HG02885 (cell line): ENCODE results near the gene EPHA7.

Experiments used
- ATAC-seq: cut with Tn5 transposase; IDR thresholded peaks from one replicate; pipeline ENCODE4 v1.9.1; 2021; ENCODE audit warnings: mild to moderate bottlenecking; ENCODE audit not compliant: unreplicated experiment, poor library complexity

The EPHA7 gene

DNA sequence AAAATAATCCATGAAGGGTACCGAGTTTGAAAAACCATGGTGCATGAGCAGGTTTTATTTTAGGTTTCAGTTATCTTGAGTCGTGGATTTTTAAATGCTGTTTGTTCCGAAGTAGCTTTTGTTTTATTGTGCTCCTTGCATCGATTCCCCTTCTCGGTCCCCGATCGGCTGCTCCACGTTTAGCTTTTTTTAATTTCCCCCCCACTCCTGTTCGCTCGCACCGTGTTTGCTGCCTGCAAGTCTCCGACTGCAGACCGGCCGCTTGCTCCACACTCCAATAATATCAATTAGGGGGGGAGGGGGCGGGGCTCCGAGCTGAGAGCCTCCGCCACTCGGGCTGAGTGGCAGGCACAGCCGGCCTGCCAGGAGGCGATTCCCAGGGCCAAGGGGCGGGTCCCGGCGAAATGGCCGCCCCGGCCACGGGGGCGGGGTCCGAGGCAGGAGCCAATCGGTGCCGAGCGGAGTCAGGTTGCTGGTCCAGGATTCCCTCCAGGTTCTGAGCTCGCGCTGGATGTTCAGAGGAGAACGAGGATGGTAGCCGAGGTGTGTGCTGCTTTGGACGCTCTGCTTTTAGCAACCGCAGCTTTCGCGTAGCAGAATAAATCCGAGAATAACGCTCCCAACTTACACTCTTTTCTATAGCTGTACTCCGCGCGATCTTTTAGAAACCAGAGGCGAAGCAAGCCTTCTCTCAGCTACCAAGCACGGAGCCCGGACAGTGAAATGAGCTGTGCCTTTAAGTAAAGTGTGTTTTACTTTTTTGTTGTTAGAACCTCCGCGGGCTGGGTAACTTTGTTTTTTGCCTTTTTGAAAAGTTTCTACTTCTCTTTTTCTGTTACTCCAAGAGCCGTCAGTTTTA, at the start of gene EPHA7:
TSS of gene EPHA7 (minus strand) at position 256 of the 859 bp plus-strand sequence. CDS start at position 38, 218 bp downstream.
- ATAC-seq, result peak; percentile 70

DNA sequence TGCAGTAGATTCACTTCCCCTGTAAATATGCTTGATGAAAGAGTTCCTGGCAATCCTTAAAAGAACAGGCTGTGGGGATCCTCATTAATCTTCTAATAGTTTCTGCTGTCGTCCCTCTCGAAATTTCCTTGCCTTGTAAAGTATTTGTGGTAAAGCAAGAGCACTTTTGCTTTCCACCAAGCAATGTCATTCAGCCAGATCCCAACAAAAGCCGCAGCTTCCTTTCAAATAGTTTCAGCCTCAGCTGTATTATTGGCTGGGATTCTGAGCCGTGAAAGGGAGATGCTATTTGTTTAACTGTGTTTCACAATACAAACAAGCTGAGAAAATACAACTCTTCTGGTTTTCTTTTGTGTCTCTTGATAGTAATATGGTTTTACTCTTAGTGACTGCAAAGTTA, 48.9 kb upstream of the EPHA7 start:
- no peak for ATAC-seq

DNA sequence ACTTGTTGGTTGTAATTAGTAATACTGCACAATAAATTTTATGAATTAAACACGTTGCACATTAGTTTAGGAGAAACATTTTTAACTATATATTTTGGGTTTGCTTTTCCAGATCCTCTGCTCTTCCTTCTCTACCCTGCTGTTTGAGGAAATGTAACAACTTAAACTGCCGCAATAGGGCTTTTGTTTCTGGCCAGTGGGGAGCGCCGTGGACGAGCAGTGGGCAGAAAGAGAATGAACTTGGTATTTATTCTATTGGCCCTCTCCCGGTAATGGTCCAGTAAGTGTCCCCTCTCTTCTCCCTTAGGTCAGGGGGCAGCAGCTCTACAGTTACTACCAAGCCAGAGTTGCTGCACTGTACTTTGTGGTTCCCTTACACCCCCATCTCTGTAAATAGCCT, 35.2 kb upstream of the EPHA7 start:
- no peak for ATAC-seq

DNA sequence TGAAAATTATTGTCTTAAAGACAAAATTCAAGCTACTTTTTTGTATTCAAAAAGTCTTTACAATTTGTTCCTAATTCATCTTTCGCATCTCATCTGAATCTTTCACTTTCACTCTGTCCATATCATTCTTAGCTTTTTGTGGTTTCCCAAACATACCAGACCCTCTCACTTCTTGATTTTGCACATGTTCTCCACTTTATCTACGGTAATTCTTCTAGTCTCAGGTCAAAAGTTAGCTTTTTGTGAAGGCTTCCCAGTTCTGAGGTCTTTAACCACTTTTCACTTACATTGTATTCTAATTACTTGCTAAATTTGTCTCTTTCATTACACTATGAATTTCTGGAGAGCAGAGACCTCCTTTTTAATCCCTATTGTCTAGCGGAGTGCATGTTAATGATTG, 34.6 kb upstream of the EPHA7 start:
- peak; percentile 91 for ATAC-seq

DNA sequence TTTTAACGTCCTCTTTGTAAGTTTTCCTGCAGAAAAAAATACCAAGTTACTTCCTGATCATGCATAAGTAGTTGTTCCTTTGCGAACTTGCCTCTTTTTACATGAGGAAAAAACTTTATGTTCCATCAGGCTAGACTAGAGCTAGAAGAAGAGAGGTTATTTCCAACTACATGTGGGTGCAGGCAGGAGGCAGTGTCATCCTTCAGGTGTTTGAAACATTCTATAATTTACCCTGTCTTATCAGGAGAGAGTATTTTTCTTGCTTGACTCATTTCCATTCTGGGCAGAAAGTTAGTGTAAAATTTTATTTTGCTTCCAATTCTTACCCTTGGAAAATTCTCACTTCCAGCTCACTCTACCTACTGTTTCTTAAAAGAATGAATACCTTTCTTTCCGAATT, 28.5 kb upstream of the EPHA7 start:
- ATAC-seq, result no peak

DNA sequence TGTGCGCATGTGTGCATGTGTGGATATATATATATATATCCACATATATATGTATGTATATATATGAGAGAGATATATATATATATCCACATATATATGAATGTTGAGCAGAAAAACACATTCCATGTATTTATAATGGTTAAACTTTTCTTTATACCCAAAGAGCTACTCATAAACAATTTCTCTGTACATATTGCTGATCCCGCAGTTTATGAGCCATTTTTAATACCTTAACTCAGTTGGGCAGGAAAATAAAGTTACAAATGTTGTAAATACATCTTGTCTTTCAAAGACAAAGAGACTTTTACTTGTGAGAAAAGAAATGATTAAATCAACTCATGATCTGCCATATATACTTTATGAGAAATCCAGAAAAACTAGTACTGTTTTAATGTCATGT, 18.1 kb upstream of the EPHA7 start:
- no peak for ATAC-seq

DNA sequence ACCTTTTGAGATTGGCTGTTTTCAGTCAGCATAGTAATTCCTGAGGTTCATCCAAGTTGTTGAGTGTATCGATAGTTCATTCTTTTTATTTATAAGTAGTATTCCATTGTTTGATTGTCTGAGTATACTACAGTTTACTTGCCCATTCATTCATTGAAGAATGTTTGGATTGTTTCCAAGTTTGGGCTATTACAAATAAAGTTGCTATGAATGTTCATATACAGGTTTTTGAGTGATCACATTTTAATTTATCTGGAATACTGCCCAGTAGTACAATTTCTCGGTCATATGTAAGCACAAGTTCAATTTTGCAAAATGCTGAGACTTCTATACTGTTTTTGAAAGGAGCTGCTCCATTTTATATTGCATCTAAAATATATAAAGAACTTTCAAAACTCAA, 14.2 kb upstream of the EPHA7 start:
- ATAC-seq, result no peak

DNA sequence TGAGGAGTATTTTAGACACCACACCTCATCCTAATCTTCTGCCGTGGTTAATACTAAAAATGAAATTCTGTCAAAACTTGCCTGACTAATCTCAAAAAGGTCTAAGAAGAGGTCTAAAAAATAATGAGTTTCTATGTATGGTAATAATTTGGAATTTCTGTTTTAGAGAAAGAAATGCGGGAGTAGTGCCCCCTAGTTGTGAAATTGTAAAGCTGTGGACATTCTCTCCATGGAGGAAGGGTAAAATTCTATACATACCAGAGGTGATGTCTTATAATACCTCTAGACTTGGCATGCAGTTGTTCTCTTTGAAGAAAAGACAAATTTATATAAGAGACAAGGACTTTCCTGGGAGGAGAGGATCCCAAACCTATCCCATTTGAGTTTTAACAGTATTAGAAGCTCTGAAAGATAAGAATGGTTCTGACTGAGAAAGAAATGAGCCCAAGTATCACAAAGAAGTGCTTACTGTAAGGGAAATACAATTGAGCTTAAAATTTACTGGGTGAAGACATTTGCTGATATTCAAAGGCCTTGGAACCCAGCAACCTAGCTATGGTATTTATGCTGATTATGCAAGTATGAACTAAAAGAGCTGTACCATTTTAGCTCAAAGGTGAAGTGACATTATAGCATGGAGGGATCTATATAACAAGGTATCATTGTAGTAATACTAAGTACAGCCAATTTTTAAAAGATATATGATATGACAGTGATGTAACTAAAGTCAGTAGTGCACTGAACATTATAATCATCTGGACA, 5.1 kb upstream of the EPHA7 start:
- no peak for ATAC-seq

DNA sequence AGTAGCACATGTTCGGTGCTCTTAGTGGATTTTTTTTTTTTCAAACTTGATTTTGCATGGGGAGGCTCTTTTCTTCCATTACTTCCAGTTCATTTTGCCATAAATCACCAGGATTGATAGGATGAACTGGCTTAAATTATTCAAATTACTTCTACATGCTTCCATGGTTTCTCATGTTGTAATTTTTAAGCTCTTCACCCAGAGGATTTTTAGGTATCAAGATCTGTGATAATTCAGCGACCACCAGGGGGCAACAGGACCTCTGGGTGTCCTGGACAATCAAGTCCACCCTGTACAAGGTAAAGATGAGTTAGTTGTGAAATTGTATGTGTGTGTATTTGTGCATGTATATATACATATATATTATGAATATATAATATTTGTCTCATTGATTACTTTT, 4.2 kb upstream of the EPHA7 start:
- peak; percentile 37 for ATAC-seq

DNA sequence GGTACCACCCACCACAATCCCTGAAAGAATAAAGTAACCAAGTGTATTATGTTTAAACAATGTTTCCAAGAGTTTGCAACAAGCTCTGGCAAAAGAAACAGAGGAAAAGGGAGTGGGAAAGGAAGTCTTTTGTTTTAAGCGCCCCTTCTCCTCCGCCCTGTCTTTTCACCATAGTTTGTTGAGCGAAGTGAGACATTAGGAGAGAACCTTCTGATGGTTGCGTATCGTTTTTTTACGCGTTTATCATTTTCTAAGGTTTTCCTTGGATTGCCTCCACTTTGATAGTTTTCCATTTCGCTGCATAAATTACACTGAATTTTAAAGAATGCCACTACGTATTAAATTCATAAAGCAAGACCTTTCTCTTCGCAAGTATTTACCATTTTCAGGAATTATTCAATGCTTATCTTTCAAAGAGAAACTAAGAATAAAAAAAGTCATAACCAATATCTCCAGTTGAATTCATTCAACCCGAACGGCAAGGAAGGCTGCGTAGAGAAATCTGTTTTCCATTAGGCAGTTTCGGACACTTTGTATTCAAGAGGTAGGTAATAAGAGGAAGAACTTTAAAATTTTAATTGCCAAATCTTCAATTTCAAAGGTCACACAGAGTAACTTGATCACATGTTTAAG, 920 bp upstream of the EPHA7 start:
- no peak for ATAC-seq

DNA sequence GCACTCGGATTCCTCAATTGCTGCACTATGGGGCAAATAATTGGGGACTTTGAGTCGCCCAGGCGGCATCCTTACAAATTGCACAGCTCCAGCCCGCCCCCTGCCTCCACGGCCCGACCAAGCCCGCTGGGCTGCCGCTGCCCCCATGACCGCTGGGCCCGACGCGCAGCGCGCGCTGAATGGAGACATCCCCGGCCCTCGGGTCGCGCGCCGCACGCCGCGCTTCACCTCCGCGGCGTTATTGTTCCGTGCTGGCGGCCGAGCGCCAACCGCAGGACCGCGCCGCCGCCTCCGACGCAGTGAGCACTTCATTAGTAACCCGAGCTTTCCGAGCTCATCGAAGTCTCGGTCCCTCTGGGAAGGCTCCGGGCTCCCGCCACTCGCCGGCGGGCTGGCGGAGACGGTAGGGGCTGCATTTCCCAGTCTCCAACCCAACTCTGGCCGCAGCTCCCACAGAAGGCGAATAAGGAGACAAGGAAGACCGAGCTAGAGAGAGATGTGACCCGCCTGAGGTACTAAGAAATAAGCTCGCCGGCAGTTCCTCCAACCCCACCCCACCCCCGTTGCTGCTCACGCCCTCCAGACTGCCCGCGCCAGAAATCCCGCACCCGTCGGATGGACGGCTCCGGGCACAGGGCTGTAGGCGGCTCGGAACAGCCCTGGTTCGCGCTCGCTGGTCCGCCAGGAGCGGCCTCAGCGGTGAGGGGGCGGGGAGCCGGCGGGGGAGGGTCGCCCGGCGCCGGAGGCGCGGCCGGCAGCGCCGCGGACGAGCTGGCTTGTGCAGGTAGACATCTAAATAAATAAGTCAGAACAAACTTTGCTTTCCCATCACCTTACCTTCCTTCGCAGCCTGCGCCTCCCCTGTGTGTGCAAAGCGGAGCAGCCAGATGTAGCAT, 703 bp downstream of the EPHA7 start:
- ATAC-seq, result no peak

DNA sequence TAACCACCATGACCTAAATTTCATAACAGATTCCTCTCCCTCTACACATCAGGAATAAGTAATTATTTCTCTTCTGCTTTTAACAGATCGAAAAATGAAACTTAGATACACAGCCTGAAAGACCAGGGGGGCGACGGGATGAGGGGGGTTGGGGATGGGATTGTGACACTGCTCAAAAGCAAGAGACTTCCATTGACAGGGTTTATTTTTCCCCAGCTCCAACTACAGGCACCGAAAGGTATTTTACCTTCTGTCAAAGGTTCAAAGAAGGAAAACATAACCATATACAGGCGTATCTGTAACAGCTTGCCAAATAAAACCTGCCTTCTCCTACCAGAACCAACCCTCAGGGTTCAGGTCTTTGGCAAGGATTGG, 1.3 kb downstream of the EPHA7 start:
- no peak for ATAC-seq

DNA sequence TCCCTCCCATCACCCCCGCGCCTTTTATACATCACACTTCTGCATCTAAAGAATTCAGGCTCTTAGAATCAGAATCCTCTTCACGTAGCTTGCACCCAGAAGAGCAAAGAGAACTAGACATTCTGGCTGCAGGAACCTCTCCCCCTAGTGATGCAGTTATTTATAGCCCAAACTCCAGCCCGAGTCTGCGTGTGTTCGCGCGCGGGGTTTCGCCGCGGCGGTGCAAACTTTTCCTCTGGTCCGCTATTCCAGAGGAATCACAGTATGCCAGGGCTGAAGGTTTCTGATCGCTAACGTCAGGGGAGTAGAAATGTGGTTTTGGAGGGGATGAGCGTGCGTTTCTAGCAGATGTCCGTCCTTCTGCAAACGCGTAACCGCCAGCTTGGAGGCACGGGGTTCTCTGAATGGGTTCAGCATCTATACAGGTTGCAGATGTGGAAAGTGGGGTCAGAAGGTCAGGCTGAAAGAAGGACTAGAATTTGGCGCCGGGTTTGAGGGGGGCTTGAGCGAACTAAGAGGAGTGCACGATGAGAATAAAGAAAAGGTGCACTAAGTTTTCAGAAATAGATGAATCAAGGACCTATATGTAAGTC, 1.8 kb downstream of the EPHA7 start:
- ATAC-seq, result no peak

DNA sequence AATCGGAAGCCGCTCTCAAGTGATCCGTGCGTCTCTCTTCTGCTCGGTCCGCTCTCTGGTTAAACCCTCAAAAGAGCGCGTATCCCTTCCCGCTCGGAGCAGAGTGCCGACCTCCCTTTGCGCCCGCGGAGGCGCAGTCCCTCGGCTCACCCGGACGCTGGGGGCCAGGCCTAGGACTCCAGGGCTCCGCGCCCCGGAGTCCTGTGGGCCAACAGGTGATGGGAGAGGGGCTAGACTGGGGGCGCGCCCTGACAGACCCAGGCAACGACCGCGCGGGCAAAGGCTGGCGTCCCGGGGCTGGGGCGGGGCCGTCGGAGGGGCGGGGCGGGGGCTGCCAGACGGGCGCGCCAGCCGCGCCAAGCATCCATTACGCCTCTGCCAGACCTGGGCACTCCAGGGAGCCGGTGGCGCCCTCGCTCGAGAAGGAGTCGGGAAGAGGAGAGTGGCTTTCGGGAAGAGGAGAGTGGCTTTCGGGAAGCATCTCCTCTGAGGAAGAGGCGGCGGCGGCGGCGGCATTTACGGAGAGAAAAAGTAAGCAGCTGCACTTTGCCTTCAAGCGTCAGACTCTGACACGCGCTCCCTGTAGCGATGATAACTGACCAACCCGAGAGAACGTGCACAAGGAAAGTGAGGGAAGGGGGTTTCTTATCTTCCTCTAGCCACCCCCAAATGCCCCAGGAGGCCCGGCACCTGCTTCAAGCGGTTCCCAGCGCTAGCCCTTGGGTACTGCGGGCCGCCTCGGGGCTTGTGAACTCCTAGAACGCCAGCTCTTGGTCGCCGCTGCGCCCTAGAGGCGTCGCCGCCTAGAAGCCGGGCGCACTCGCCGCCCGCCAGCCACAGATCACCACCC, 2.6 kb downstream of the EPHA7 start:
- no peak for ATAC-seq

DNA sequence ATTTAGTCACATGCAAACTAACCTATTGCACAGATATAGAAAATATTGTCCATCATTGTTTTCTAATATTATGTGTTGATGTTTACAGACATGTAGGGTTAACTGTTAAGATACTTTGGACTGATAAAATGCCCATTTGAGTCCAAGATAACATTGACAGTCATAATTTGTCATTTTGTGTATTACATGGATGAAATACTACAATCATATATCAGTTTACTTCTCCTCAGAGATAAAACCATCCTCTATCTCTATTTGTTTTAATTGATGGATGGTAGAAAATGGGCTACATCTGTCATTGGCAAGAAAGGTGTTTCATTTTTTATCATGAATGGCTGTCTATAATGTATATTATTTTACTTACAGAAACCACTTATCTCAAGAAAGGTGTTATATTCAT, 6.2 kb downstream of the EPHA7 start:
- no peak for ATAC-seq

DNA sequence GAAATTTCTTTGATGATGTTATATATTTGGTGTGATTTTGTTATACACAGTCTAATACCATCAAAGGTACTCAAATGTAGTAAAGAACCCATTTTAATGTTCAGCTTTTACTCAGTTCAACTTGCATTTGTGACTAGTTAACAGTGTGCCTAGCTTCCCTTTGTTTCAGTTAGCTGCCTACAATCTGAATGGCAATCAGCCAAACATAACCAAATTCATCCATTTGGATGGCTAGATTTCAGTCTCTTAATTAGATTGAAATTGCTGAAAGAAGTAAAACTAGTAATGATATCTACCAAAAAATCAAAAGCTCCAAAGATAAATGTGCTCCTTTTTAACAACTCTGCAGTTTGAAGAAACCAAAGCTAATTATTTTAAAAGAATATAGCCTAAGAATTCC, 6.9 kb downstream of the EPHA7 start:
- ATAC-seq, result no peak

DNA sequence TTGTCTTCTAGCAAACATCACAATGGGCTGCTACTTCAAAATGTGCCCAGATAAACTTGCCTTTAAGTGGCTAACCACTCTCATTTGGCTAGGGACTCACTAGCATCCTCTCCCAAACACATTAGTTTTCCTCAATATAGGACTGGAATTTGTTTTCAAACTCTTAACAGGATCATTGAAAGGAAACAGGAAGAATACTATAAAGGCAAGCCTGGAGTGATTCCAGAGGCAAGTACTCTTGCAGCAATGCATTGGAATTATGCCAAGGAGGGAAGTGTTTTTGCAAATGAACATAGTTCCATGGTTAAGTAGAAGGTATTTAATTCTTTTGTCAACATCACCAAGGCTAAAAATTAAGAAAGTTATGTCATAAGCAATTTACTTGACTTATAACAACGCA, 12.2 kb downstream of the EPHA7 start:
- no peak for ATAC-seq

DNA sequence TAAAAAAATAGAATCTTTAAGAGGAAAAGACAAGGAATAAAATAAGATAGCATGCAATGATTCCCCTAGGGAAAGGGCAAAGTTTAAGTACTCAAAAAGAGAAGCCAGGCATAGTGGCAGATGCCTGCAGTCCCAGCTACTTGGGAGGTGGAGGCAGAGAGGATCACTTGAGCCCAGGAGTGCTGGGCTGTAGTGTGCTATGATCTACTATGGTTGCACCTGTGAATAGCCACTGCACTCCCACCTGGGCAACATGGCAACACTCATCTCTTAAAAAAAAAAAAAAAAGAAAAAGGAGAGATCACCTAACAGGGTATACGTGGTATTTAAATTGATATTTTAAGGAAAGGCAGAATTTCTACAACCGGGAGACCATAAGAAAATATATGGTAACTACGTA, 16.0 kb downstream of the EPHA7 start:
- no peak for ATAC-seq

DNA sequence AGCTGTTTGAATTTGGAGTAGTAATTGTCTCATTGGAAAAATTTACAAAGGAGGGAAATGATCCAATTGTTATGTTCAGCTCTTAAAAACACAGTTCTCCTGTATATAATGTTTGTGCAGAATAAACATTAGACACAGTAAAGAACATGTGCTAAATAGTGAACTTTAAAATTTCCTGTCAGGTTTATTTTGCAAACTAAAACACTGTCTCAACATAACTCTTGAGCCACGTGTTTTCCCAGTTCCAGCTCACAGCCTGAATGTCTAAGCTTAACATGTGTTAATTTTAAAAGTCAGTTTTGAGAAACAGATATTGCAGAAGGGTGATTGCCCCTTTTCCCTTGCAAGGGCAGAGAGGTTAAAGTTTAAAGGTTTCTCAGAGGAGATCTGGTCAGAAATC, 20.6 kb downstream of the EPHA7 start:
- no peak for ATAC-seq
